Gastrocnemius medialis (tissue), 4 donors: ENCODE data around the gene RIMKLA. TPM values are rescaled to one million over a fixed set of nuclear protein-coding genes. Genes with fewer than 3 reads are reported as not detected.

Experiments used
- ATAC-seq, 2 donors: fragments of 150-250 bp; one replicate each; pipeline ENCODE4 v1.9.1; 2016
- DNase-seq, 2 donors: peaks; one replicate each; pipeline ENCODE4 v3.0.0-alpha.2; 2019
- H3K27ac ChIP-seq, 4 donors: fragments of 200-600 bp; sonication (generic); 1 replicate in 1 of 4; 2 replicates in 3 of 4; pipeline ENCODE4 v1.5.1; 2016 to 2018; ENCODE audit warnings: mild to moderate bottlenecking in 2 of 4, moderate library complexity in 1 of 4
- H3K27me3 ChIP-seq, 3 donors: fragments of 200-600 bp; sonication (generic) in 2 of 3; 1 replicate in 1 of 3; 2 replicates in 2 of 3; pipeline versions ENCODE4 v1.5.1 to v1.6.0; 2016 to 2019; ENCODE audit warnings: mild to moderate bottlenecking in 1 of 3, moderate library complexity in 1 of 3
- H3K36me3 ChIP-seq, 2 donors: fragments of 200-600 bp; sonication (generic) in 1 of 2; one replicate each; pipeline ENCODE4 v1.5.1; 2017 to 2018
- H3K4me1 ChIP-seq, 2 donors: fragments of 200-600 bp; sonication (generic) in 1 of 2; one replicate each; pipeline ENCODE4 v1.5.1; 2016 to 2017; ENCODE audit warnings: mild to moderate bottlenecking in 2 of 2
- H3K4me3 ChIP-seq, 4 donors: fragments of 200-600 bp; sonication (generic) in 3 of 4; 1 replicate in 1 of 4; 2 replicates in 3 of 4; pipeline ENCODE4 v1.5.1; 2016 to 2019; ENCODE audit warnings: mild to moderate bottlenecking in 2 of 4
- H3K9me3 ChIP-seq, 3 donors: fragments of 200-600 bp; sonication (generic) in 2 of 3; 1 replicate in 1 of 3; 2 replicates in 2 of 3; pipeline ENCODE4 v1.5.1; 2016 to 2019
- POLR2A ChIP-seq, 2 donors: fragments of 450-650 bp; IDR thresholded peaks; one replicate each; pipeline ENCODE4 v1.6.1; 2017; ENCODE audit warnings: antibody characterized with exemption in 2 of 2, mild to moderate bottlenecking in 2 of 2, moderate library complexity in 2 of 2
- in situ Hi-C, 4 donors: fragments of 200-750 bp; cut with MboI; loops; one replicate each; pipeline versions ENCODE4 v1.15.0 to v1.8.0; 2017; ENCODE audit warnings: low sequenced_read_pairs in 4 of 4
- intact Hi-C: fragments of 100-400 bp; cut with DNase I; formaldehyde crosslinking; loops from one replicate; pipeline ENCODE4 v1.15.1; 2023; ENCODE audit warnings: low total_unique reads
- total RNA-seq, 4 donors: library from RNA; depleted of rRNA; stranded (reverse); fragments of >200 nt; gene quantifications; one replicate each; pipeline versions ENCODE4 v1.1.0 to v1.2.3, GENCODE V29; 2016
- TF ChIP-seq, protein P1 (sequence below), 5 experiments: fragments of 450-650 bp in 3 of 5; fragments of 200-600 bp in 2 of 5; sonication (generic) in 2 of 5; IDR thresholded peaks in 4 of 5; conservative IDR thresholded peaks in 1 of 5; 1 replicate in 4 of 5; 2 replicates in 1 of 5; pipeline ENCODE4 v1.5.1; 2016 to 2019; ENCODE audit warnings: antibody characterized with exemption in 5 of 5, mild to moderate bottlenecking in 3 of 5, moderate library complexity in 3 of 5

Gene RIMKLA
- total RNA-seq, 4 donors from 2014 or later = 0.78 to 1.2 (median 0.85) TPM

DNA sequence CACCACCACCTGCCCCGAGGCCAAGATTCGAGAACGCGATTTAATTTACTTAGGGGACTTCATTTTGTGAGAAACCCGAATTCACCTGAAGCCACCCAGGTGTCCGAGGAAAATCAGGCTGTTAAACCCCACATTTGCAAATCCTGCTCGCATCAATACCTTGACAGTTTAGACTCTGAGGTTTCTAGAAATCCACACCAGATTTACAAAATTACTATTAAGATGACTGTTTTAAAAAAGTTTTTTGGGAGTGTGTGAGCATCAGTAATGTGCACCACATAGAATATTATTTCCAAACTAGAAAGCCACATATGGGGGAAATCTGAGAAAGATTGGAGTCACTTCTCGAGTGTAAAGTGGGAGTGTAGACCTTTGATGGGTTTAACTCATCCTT, 685 bp downstream of the RIMKLA start:
- peaks cover 0 to 10% of the 10 kb centered on the region in 2 donors for H3K4me1 ChIP-seq
- peaks cover 10 to 29% (median 10%) of the 10 kb centered on the region in 3 donors for H3K27me3 ChIP-seq
- no peak for ATAC-seq
- in situ Hi-C loops (no loop called here), intact Hi-C loops (no loop called here)
- no peak overlapping the region for H3K27ac ChIP-seq
- no peaks in the 10 kb centered on the region for H3K36me3 ChIP-seq
- DNase-seq = no peak
- peak overlapping the region; percentile 55 to 66 (median 64) for H3K4me3 ChIP-seq
- H3K9me3 ChIP-seq = no peaks in the 10 kb centered on the region
- no peak for TF ChIP-seq POLR2A (IDR thresholded peaks at IDR 0.05)
- TF ChIP-seq, protein P1, sequence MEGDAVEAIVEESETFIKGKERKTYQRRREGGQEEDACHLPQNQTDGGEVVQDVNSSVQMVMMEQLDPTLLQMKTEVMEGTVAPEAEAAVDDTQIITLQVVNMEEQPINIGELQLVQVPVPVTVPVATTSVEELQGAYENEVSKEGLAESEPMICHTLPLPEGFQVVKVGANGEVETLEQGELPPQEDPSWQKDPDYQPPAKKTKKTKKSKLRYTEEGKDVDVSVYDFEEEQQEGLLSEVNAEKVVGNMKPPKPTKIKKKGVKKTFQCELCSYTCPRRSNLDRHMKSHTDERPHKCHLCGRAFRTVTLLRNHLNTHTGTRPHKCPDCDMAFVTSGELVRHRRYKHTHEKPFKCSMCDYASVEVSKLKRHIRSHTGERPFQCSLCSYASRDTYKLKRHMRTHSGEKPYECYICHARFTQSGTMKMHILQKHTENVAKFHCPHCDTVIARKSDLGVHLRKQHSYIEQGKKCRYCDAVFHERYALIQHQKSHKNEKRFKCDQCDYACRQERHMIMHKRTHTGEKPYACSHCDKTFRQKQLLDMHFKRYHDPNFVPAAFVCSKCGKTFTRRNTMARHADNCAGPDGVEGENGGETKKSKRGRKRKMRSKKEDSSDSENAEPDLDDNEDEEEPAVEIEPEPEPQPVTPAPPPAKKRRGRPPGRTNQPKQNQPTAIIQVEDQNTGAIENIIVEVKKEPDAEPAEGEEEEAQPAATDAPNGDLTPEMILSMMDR (IDR thresholded peaks at IDR 0.05 in 4 of 5, conservative IDR thresholded peaks at IDR 0.05 in 1 of 5) = no peak

DNA sequence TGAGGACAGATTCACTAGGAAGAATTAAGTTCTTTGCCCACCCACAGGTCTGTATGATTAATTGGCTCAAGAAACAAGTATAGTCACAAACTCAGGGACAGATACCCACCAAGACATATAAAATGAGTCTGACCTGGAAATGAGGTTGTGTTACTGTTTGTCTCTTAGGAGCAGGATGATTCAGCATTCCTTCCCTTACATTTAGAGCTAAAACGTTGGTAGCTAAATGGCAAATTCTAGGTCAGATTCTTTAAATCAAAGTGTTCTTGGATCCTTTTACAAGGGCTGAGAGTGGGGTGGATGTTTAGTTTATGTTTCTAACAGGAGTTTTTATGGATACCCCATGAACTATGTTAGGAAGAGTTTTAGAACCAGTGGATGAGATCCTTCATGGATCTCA, 4.7 kb downstream of the RIMKLA start:
- H3K27ac ChIP-seq = no peak overlapping the region
- no peak for TF ChIP-seq POLR2A (IDR thresholded peaks at IDR 0.05)
- TF ChIP-seq, protein P1 (IDR thresholded peaks at IDR 0.05 in 4 of 5, conservative IDR thresholded peaks at IDR 0.05 in 1 of 5) = no peak
- no peak for DNase-seq
- intact Hi-C loops (no loop called here), in situ Hi-C loops (no loop called here)
- H3K4me3 ChIP-seq = no peak overlapping the region
- H3K4me1 ChIP-seq = peaks cover 0 to 6% of the 10 kb centered on the region in 2 donors
- peaks cover 10 to 29% (median 10%) of the 10 kb centered on the region in 3 donors for H3K27me3 ChIP-seq
- H3K9me3 ChIP-seq = no peaks in the 10 kb centered on the region
- H3K36me3 ChIP-seq = no peaks in the 10 kb centered on the region
- ATAC-seq = no peak

DNA sequence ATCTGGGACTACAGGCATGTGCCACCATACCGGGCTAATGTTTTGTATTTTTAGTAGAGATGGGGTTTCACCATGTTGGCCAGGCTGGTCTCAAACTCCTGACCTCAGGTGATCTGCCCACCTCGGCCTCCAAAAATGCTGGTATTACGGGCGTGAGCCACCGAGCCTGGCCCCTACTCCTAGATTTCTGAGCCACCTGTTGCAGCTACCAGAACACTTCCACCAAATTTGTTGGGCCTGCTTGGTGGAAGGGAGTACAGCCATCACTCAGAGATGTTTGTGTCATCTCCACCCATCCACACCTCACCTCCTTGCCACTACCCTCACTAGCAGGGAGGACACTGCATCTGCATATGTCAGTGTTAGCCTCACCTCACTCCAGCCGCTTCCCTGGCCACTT, 5.5 kb downstream of the RIMKLA start:
- Histone ChIP-seq H3K27ac (no peak overlapping the region), H3K4me1 (peaks cover 0 to 3% of the 10 kb centered on the region in 2 donors), H3K36me3 (no peaks in the 10 kb centered on the region), H3K4me3 (no peak overlapping the region), H3K9me3 (no peaks in the 10 kb centered on the region), H3K27me3 (peaks cover 10 to 29% (median 10%) of the 10 kb centered on the region in 3 donors)
- in situ Hi-C loops = no loop called here
- DNase-seq (no peak), ATAC-seq (no peak)
- TF ChIP-seq, protein P1 (IDR thresholded peaks at IDR 0.05 in 4 of 5, conservative IDR thresholded peaks at IDR 0.05 in 1 of 5) = no peak
- no peak for TF ChIP-seq POLR2A (IDR thresholded peaks at IDR 0.05)
- intact Hi-C loops = no loop called here

DNA sequence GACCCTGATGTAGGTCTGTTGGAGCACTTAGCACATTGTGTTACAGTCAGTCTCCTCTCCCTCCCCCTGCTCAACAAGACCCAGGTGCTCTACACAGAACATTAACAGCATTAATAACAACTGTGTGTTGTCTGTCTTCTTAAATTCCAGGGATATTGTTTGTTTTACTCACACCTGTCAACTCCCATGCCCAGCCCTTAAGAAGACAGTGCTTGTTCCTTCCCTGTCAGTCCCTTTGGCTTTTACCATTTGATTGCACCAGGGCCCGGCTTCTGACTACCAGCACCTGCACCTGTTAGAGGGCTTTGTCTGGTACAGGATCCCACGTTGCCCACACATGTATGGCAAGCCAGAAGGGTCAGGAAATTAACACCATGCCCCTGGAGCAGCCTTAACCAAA, 11.7 kb downstream of the RIMKLA start:
- no peaks in the 10 kb centered on the region for H3K4me1 ChIP-seq
- H3K36me3 ChIP-seq = no peaks in the 10 kb centered on the region
- in situ Hi-C loops = no loop called here
- no peaks in the 10 kb centered on the region for H3K9me3 ChIP-seq
- DNase-seq (no peak), ATAC-seq (no peak)
- intact Hi-C loops = no loop called here
- TF ChIP-seq, protein P1 (IDR thresholded peaks at IDR 0.05 in 4 of 5, conservative IDR thresholded peaks at IDR 0.05 in 1 of 5) = no peak
- no peak for TF ChIP-seq POLR2A (IDR thresholded peaks at IDR 0.05)
- no peak overlapping the region for H3K27ac ChIP-seq
- no peaks in the 10 kb centered on the region for H3K27me3 ChIP-seq
- H3K4me3 ChIP-seq = no peak overlapping the region
